IMR-90 (cell line): ENCODE results near the gene TRIM40.

ENCODE experiments used
- RCOR1 ChIP-seq: IDR thresholded peaks from 2 replicates; pipeline ENCODE4 v1.6.1; 2012; ENCODE audit warnings: mild to moderate bottlenecking, low read length, improper control_type of control experiment; ENCODE audit not compliant: insufficient replicate concordance
- TF ChIP-seq, protein P1 (sequence below): fragments of 150-350 bp; IDR thresholded peaks from 2 replicates; pipeline ENCODE4 v1.6.1; 2017; ENCODE audit warnings: mild to moderate bottlenecking, antibody characterized with exemption, low read length, low read depth

DNA sequence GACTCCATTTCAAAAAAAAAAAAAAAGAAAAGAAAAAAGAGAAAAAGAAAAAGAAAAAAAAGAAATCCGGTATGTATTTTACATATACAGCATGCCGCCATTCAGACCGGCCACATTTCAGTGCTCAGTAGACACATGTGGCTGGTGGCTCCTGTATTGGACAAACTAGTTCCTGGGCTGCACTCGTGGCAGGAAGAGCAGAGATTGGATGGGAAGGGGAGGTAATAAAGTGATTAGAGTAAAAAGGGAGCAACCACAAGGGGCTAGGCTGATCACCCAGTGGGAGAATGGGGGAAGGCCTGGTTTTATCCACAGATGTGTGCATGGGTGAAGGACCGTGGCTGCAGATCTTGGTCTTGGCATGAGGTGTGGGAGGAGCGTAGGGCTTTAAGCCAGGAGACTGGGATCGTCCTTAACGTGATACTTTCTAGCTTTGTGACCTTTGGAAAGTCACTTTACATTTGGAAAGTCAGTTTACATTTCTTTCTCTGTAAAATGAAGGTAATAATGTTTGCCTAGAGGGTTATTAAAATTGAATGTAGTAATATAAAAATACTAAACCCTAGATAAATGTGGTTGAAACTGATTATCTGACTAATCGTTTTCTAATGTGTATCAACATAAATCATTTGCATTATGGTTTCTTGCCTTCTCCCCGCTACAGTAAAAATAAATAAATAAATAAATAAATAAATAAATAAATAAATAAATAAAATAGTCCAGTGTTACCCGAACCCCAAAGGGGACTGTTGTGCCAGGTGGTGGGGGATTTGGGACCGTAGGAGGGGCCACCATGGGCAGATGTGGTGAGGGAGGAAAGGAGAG, 26.5 kb downstream of the TRIM40 start:
- TF ChIP-seq RCOR1 = no peak
- TF ChIP-seq, protein P1, sequence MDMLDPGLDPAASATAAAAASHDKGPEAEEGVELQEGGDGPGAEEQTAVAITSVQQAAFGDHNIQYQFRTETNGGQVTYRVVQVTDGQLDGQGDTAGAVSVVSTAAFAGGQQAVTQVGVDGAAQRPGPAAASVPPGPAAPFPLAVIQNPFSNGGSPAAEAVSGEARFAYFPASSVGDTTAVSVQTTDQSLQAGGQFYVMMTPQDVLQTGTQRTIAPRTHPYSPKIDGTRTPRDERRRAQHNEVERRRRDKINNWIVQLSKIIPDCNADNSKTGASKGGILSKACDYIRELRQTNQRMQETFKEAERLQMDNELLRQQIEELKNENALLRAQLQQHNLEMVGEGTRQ = no peak
